NCI-H146 (cell line): ENCODE data around the gene TMEM178B.
"Not testable (repeated sequence)": the region's sequence is repeated elsewhere in the genome, so short reads cannot be mapped to it uniquely, and the experiment has no call there.

Experiments
- DNase-seq: peaks from one replicate; lab custom pipeline; 2025; lab: John Stamatoyannopoulos, UW

The TMEM178B gene

DNA sequence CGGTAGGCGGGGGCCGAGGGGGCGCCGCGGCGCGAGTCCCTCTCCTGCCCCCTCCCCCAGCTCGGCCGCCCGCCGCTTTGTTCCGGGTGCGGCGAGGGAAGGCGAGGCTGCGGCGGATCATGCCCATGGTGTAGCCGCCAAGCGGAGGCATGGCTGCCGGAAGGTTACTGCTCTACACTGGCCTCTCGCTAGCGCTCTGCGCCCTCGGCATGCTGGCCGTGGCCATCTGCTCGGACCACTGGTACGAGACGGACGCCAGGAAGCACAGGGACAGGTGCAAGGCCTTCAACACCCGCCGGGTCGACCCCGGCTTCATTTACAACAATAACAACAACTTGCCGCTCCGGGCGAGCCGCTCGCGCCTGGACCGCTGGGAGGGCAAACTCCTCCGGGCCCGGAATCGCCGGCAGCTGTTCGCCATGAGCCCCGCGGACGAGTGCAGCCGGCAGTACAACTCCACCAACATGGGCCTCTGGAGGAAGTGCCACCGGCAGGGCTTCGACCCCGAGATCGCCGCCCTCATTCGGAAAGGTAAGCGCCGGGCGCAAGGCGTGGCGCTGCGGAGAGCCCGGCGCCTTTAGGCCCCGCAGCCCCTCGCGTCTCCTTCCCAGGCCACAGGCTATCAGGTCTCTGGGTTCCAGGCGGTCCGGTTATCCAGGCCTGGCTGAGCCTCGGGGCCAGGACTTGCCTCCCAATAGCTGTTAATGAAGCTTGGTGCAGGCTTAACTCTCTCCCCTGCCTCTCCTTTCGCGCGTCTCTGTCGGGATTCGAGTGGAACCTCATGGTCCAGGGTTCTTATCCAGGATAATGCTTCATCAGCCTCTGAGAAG is 513 bp downstream of the TMEM178B start:
- peak; percentile 84 for DNase-seq

GRCh38 chr7:141074997-141075396 is 1.1 kb downstream of the TMEM178B start:
- no peak for DNase-seq

- DNase-seq = peak; percentile 84
Observed at GRCh38 chr7:141076377-141076776, 2.5 kb downstream of the TMEM178B start.

DNA sequence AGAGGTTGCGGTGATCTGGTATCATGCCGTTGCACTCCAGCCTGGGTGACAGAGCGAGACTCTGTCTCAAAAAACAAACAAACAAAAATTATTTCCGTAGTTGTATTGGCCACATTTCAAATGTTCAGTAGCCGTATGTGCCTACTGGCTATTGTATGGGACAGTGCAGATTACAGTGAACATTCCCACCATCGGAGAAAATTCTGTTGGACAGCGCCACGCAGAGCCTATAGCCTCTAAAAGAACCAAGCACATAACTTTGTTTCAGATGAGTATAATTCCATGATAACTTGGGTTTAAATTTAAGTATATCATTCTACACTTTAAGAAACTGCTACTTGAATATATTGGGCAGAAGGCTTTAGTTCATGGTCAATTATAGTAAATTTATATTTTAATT is 5.4 kb downstream of the TMEM178B start:
- DNase-seq = no peak

DNA sequence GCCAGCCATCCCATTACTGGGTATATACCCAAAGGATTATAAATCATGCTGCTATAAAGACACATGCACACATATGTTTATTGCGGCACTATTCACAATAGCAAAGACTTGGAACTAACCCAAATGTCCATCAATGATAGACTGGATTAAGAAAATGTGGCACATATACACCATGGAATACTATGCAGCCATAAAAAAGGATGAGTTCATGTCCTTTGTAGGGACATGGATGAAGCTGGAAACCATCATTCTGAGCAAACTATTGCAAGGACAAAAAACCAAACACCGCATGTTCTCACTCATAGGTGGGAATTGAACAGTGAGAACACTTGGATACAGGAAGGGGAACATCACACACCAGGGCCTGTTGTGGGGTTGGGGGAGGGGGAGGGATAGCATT is 15.6 kb downstream of the TMEM178B start:
- DNase-seq = not testable (repeated sequence)

GRCh38 chr7:141094336-141095070 is 20.6 kb downstream of the TMEM178B start:
- no peak for DNase-seq

- DNase-seq = no peak
Observed at GRCh38 chr7:141097430-141097829, 23.6 kb downstream of the TMEM178B start.

- DNase-seq = peak; percentile 24
Observed at GRCh38 chr7:141102436-141102835, 28.6 kb downstream of the TMEM178B start.

- DNase-seq = peak; percentile 70
Observed at GRCh38 chr7:141103847-141104429, 30.1 kb downstream of the TMEM178B start.

- DNase-seq = no peak
Observed at GRCh38 chr7:141113131-141113530, 39.3 kb downstream of the TMEM178B start.

GRCh38 chr7:141114029-141114664 is 40.3 kb downstream of the TMEM178B start:
- peak; percentile 28 for DNase-seq

- peak; percentile 96 for DNase-seq
Observed at GRCh38 chr7:141115965-141116364, 42.1 kb downstream of the TMEM178B start.

- not testable (repeated sequence) for DNase-seq
Observed at GRCh38 chr7:141116661-141117060, 42.8 kb downstream of the TMEM178B start.

DNA sequence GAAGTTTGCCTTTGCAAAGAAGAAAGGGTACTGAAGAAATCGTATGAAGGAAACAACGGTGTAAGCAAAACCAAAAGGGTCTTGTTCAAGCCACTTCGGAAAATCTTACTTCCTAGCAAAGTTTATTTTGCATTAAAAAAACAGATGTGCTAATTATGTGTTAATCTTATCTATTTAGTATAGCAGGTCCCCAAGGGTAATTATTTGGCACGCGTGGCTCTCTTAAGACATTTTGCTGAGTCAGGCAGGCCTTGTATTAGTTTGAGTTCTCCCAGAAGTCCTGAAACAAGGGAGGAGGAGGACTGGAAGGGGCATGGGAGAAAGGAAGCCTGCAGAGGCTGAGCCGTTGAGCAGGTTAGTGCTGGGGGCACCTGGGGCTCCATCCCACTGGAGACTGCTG is 44.9 kb downstream of the TMEM178B start:
- no peak for DNase-seq

DNA sequence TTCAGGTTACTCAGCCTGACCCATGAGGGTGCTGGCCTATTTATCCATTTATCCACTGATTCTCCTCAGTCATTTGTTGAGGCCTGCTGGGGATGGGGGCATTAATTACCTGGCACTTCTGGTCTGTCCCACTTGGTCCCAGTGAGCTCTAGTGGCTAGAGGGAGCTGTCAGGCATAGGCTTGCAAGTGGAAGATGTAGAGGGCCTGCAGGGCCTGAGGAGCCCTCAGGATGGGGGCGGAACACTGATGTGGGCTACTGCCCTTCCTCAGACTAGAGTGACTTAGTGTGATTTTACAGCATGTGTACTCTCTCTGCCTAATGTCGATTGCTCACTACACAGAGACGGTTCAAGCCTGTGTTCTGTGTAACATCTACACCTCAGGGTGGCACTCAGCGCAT is 45.3 kb downstream of the TMEM178B start:
- DNase-seq = no peak

GRCh38 chr7:141122736-141123135 is 48.9 kb downstream of the TMEM178B start:
- DNase-seq = no peak

DNA sequence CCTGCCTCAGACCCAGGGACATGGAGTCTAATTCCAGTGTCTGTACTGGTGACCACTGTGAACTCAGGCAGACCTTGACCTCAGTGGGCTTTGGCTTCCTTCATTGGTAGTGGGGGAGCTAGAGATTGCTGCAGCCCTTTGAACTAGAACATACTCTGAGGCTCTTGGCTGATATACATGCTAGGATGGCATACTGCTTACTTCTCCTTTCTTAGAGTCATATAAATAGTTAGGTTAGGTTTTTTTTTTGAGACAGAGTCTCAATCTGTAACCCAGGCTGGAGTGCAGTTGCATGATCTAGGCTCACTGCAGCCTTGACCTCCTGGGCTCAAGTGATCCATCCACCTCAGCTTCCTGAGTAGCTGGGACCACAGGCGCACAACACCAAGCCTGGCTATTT is 49.7 kb downstream of the TMEM178B start:
- no peak for DNase-seq

DNA sequence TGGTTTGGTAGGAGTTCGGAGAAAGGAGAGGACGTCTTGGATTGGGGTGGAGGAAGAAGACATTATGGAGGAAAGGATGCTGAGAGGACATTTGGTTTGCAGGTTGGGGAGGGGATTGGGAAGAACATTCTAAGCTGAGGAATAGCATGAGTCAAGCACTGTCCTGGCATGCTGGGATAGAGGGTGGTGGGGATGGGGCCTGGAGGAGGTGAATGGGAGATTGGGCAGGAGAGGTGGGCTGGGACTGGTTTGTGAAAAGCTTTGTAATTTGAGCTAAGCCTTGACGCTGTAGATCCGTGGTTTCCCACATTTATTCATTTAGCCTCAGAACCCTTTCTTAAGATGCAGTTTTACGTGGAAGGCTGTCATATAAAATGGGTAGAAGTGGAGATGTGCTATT is 52.2 kb downstream of the TMEM178B start:
- no peak for DNase-seq

- no peak for DNase-seq
Observed at GRCh38 chr7:141128506-141128905, 54.6 kb downstream of the TMEM178B start.

DNA sequence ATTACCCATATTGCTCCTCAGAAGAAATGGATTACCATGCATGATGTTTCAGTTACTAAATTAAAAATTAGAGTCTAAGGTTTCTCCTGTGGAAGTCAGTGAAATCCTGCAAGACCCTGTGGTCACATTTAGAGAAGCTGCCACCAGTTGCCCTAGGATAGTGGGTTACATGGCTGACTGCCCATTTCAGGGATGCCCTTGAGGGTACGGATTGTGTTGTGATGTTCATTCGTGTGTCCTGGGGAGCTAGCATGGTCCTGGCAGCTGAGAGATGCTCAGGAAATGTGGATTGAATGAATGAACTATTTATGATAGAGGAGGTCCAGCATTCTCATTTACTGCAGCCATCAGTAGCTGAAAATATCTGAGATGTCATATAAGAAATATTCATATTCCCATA is 55.1 kb downstream of the TMEM178B start:
- no peak for DNase-seq

- DNase-seq = no peak
Observed at GRCh38 chr7:141132671-141133070, 58.8 kb downstream of the TMEM178B start.

GRCh38 chr7:141133646-141134045 is 59.8 kb downstream of the TMEM178B start:
- no peak for DNase-seq
